GM12878 (cell line): Measurements from ENCODE around the gene OTULINL.

ENCODE experiments used
- RAD21 ChIP-seq: IDR thresholded peaks from 2 replicates; pipeline ENCODE4 v1.6.1; 2011; ENCODE audit warnings: mild to moderate bottlenecking, low read depth, low read length, moderate library complexity; ENCODE audit not compliant: insufficient read depth
- TARDBP ChIP-seq: IDR thresholded peaks from 2 replicates; pipeline ENCODE4 v1.6.1; 2016; ENCODE audit warnings: borderline replicate concordance
- TCF12 ChIP-seq: IDR thresholded peaks from 2 replicates; pipeline ENCODE4 v1.6.1; 2011; ENCODE audit warnings: low read depth, mild to moderate bottlenecking, low read length
- ZNF384 ChIP-seq: IDR thresholded peaks from 2 replicates; pipeline ENCODE4 v1.6.1; 2012; ENCODE audit warnings: low read depth, mild to moderate bottlenecking, low read length, improper control_type of control experiment, borderline replicate concordance
- TF ChIP-seq, protein P1 (sequence below): IDR thresholded peaks from 2 replicates; pipeline ENCODE4 v1.6.1; 2012; ENCODE audit warnings: low read depth, low read length, improper control_type of control experiment

DNA sequence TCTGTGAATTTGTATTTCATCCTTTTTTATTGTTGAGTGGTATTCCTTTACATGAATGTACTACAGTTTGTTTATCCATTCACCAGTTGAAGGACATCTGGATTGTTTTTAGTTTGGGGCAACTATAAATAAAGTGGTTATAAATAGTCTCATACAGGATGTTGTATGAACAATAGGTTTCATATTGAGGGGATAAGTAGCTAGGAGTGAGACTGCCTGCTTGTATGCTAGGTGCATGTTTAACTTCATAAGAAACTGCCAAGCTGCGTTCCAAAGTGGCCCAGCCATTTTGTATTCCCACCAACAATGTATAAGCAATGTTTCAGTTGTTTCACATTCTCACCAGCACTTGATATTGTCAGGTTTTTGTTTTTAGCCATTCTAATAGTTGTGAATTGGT is 21.5 kb downstream of the OTULINL start:
- TF ChIP-seq TCF12 (no peak), ZNF384 (no peak), TARDBP (no peak), RAD21 (no peak)
- TF ChIP-seq, protein P1, sequence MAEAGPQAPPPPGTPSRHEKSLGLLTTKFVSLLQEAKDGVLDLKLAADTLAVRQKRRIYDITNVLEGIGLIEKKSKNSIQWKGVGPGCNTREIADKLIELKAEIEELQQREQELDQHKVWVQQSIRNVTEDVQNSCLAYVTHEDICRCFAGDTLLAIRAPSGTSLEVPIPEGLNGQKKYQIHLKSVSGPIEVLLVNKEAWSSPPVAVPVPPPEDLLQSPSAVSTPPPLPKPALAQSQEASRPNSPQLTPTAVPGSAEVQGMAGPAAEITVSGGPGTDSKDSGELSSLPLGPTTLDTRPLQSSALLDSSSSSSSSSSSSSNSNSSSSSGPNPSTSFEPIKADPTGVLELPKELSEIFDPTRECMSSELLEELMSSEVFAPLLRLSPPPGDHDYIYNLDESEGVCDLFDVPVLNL, result no peak
